Stomach (tissue), 9 donors: ENCODE data around the gene C11orf54. TPM values are rescaled to one million over a fixed set of nuclear protein-coding genes. Genes with fewer than 3 reads are reported as not detected.

Source experiments
- DNase-seq, 2 donors: peaks; one replicate each; pipeline versions ENCODE4 v3.0.0 to v3.0.0-alpha.2; 2013 to 2019
- H3K27ac ChIP-seq, 5 donors: fragments of 200-600 bp in 4 of 5; sonication (generic) in 4 of 5; one replicate each; pipeline ENCODE4 v1.5.1; 2013 to 2019; ENCODE audit warnings: mild to moderate bottlenecking in 1 of 5, moderate library complexity in 1 of 5
- H3K27me3 ChIP-seq, 3 donors: fragments of 200-600 bp; sonication (generic); one replicate each; pipeline ENCODE4 v1.5.1; 2017 to 2019; ENCODE audit warnings: mixed run types in 1 of 3
- H3K36me3 ChIP-seq, 4 donors: fragments of 200-600 bp; sonication (generic); 1 replicate in 3 of 4; 2 replicates in 1 of 4; pipeline ENCODE4 v1.5.1; 2016 to 2019
- H3K4me1 ChIP-seq, 4 donors: fragments of 200-600 bp; sonication (generic); one replicate each; pipeline ENCODE4 v1.5.1; 2016 to 2019
- H3K4me3 ChIP-seq, 4 donors: fragments of 200-600 bp; sonication (generic) in 3 of 4; one replicate each; pipeline ENCODE4 v1.5.1; 2016 to 2019; ENCODE audit warnings: mild to moderate bottlenecking in 1 of 4
- H3K9me3 ChIP-seq, 4 donors: fragments of 200-600 bp; sonication (generic); one replicate each; pipeline ENCODE4 v1.5.1; 2016 to 2019
- CTCF ChIP-seq, 7 experiments: fragments of 450-650 bp in 4 of 7; fragments of 200-600 bp in 3 of 7; sonication (generic) in 3 of 7; IDR thresholded peaks; one replicate each; pipeline ENCODE4 v1.5.1; 2016 to 2019; ENCODE audit warnings: antibody characterized with exemption in 7 of 7, control low read depth in 2 of 7, mild to moderate bottlenecking in 1 of 7
- EP300 ChIP-seq: sonication (generic); formaldehyde crosslinking; IDR thresholded peaks from one replicate; pipeline ENCODE4 v1.6.1; 2017; ENCODE audit warnings: antibody characterized with exemption
- POLR2A ChIP-seq, 4 donors: fragments of 450-650 bp; IDR thresholded peaks; one replicate each; pipeline ENCODE4 v1.6.1; 2016; ENCODE audit warnings: antibody characterized with exemption in 4 of 4, control low read depth in 2 of 4, mild to moderate bottlenecking in 1 of 4, moderate library complexity in 1 of 4
- POLR2AphosphoS5 ChIP-seq, 3 donors: sonication (generic); formaldehyde crosslinking; IDR thresholded peaks; one replicate each; pipeline ENCODE4 v1.6.1; 2016; ENCODE audit warnings: antibody characterized with exemption in 3 of 3
- WGBS, 5 donors: extraction: QIAGEN DNeasy Blood & Tissue Kit in 3 of 5; methylation state at CpG; one replicate each; pipeline versions ENCODE4 v1.1.5 to v1.1.7; 2013 to 2018; 5-methylcytosine and 5-hydroxymethylcytosine counted together
- intact Hi-C: fragments of 100-400 bp; cut with DNase I; formaldehyde crosslinking; loops from one replicate; pipeline ENCODE4 v1.15.1; 2023; ENCODE audit warnings: low total_unique reads
- polyA plus RNA-seq, 3 donors: library from polyadenylated mRNA; stranded (reverse); fragments of 200-250 nt; gene quantifications; one replicate each; pipeline ENCODE4 v1.2.3, GENCODE V29; 2013
- total RNA-seq, 5 donors: library from RNA; depleted of rRNA; stranded (reverse); fragments of >200 nt; gene quantifications; one replicate each; pipeline versions ENCODE4 v1.1.0 to v1.2.3, GENCODE V29; 2014 to 2016
- donor health status: healthy with polysubstance abuse.
- donor health status: Bipolar disorder and iron deficiency.
- donor health status: healthy.

Gene C11orf54
- total and polyA plus RNA-seq, 8 donors: 11.5 to 236 (median 27.8) TPM

- intact Hi-C loops: no loop called here
- peaks cover 12 to 83% (median 72%) of the 10 kb centered on the region in 4 donors for H3K36me3 ChIP-seq
- no peak overlapping the region for H3K4me3 ChIP-seq
- no peak for TF ChIP-seq EP300
- TF ChIP-seq POLR2A (IDR thresholded peaks at IDR 0.05): no peak
- no peak for TF ChIP-seq POLR2AphosphoS5 (IDR thresholded peaks at IDR 0.05)
- TF ChIP-seq CTCF (IDR thresholded peaks at IDR 0.05): no peak
- no peak for DNase-seq
- H3K9me3 ChIP-seq: no peaks in the 10 kb centered on the region
- no peaks in the 10 kb centered on the region for H3K4me1 ChIP-seq
- 73 to 89% (median 80%) methylated on average over 4 of the region's 4 CpGs for WGBS, 5 donors
- H3K27ac ChIP-seq: no peak overlapping the region
- no peaks in the 10 kb centered on the region for H3K27me3 ChIP-seq
Measured at GRCh38 chr11:93719310-93719709, 22.2 kb upstream of the C11orf54 start.

- no peaks in the 10 kb centered on the region for H3K9me3 ChIP-seq
- H3K4me3 ChIP-seq: no peak overlapping the region
- no peaks in the 10 kb centered on the region for H3K4me1 ChIP-seq
- 95 to 97% (median 95%) methylated on average over 7 of the region's 7 CpGs for WGBS, 5 donors
- DNase-seq: no peak
- H3K27me3 ChIP-seq: no peaks in the 10 kb centered on the region
- intact Hi-C loops: no loop called here
- H3K27ac ChIP-seq: no peak overlapping the region
- peaks cover 12 to 79% (median 72%) of the 10 kb centered on the region in 4 donors for H3K36me3 ChIP-seq
- TF ChIP-seq CTCF (IDR thresholded peaks at IDR 0.05) (no peak), EP300 (no peak)
Measured at GRCh38 chr11:93720522-93720921, 20.9 kb upstream of the C11orf54 start.

GRCh38 chr11:93724089-93724488 lies 17.4 kb upstream of the C11orf54 start:
- intact Hi-C loops: no loop called here
- DNase-seq: no peak
- Histone ChIP-seq H3K4me3 (no peak overlapping the region), H3K4me1 (peaks cover 0 to 8% (median 0%) of the 10 kb centered on the region in 4 donors), H3K27me3 (no peaks in the 10 kb centered on the region), H3K9me3 (no peaks in the 10 kb centered on the region), H3K27ac (no peak overlapping the region), H3K36me3 (peaks cover 20 to 85% (median 79%) of the 10 kb centered on the region in 4 donors)
- TF ChIP-seq EP300: no peak
- TF ChIP-seq POLR2A (IDR thresholded peaks at IDR 0.05): no peak
- TF ChIP-seq CTCF (IDR thresholded peaks at IDR 0.05): no peak
- TF ChIP-seq POLR2AphosphoS5 (IDR thresholded peaks at IDR 0.05): no peak
- 93 to 98% (median 96%) methylated on average over 1 of the region's 1 CpG for WGBS, 5 donors

- 48 to 52% (median 51%) methylated on average over 4 of the region's 4 CpGs for WGBS, 5 donors
Measured at GRCh38 chr11:93727985-93728791, 13.3 kb upstream of the C11orf54 start.

More at GRCh38 chr11:93727985-93728791, 13.3 kb upstream of the C11orf54 start:
- Histone ChIP-seq H3K9me3 (no peaks in the 10 kb centered on the region), H3K27me3 (no peaks in the 10 kb centered on the region), H3K4me3 (no peak overlapping the region), H3K27ac (peak overlapping the region in 1 of 5 donors; percentile 34), H3K4me1 (peaks cover 0 to 15% (median 5%) of the 10 kb centered on the region in 4 donors), H3K36me3 (peaks cover 60 to 99% (median 96%) of the 10 kb centered on the region in 4 donors)
- intact Hi-C loops: no loop called here
- peak in 1 of 3 donors; percentile 2 for TF ChIP-seq POLR2AphosphoS5 (IDR thresholded peaks at IDR 0.05)
- TF ChIP-seq CTCF (IDR thresholded peaks at IDR 0.05): no peak
- TF ChIP-seq POLR2A (IDR thresholded peaks at IDR 0.05): no peak
- no peak for DNase-seq
